ENCODE data around the gene ADCY5.

DNA sequence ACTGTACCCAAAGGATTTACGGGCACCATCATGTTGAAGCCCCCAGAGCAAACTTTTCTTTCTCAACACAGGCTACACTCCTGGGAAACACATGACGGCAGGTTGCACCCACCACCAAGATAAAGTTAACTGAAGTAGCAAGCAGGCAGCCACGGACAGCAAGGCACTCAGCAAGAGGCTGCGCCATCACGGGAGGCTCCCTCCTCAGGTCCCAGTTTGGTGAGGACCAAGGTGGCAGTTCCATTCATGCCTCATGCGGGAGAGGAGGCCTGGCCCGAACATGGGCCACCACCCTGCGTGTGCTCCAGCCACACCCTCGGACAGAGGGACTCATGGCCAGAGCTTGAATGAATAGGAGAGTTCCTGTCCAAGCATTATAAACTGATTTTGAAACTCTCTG is 6.8 kb downstream of the ADCY5 start:
- TF ChIP-seq CTCF (IDR thresholded peaks at IDR 0.05) (no peak), POLR2A (IDR thresholded peaks at IDR 0.05) (no peak)
